ENCODE results near the gene TOM1L2.
A peak's percentile ranks its signal among the peaks of the same experiment; 100 is the strongest.
"Not testable (repeated sequence)": the region's sequence is repeated elsewhere in the genome, so short reads cannot be mapped to it uniquely, and the experiment has no call there.

Gene TOM1L2

GRCh38 chr17:17972126-17972951 is at the start of gene TOM1L2, which contains the start of gene DRC3:
Gene TOM1L2, minus strand, starts transcription at chr17:17972400. Its CDS starts 87 bp downstream, at chr17:17972313.
Gene DRC3, plus strand, starts transcription at chr17:17972862. Its CDS starts 4,737 bp downstream, at chr17:17977599.
- DNase-seq (ENCODE audit: low read depth): peak; percentile 100

DNA sequence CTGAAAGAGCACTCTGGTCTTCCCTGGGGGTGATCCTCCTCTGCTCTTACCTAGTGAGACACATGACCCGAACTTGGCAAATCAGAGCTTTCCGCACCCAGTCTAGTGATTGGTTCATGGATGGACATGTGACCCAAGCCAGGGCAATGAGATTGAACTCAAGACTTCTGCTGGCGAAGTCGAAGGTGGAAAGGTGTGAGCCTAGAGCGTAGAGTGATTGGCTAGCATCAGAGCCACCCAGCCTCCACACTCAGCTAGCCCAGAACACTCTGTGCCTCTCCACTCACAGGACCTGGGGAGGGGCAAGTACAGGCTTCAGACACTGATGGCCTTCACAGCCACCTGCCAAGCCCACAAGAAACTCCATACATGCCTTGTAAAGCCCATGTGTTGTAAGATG is 49.2 kb upstream of the TOM1L2 start:
- DNase-seq (ENCODE audit: low read depth): no peak

DNA sequence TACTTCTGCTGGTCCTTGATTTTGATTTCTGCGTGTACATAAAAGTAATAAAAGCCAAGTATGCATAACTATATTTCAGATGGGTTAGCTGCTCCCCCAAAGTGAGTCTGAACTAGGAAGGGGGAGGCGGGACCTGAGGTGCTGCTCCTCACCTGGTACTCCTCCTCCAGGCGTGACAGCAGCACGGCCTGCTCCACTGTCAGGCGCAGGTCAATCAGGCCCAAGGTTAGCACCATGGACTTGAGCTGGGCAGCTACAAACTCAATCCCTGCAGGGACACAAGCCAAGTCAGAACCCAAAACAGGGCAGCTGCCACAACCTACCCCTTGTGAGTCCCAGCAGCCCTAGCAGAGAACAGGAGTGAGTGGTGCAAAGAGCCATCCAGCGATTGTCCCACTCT is 48.8 kb upstream of the TOM1L2 start:
- no peak for DNase-seq (ENCODE audit: low read depth)

DNA sequence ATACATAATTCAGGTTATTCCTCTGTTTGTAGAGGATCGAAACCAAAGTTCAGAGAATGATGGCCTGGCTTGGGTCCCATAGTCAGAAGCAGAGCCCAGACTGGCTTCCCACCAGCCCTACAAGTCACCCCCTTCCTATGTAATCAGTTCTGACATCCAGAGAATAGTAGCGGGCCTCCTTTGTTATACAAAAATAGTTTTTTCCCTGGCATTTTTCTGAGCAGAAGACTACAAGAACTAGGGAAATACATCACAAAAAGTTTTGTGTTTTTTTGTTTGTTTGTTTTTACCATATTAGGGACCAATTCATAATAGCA is 47.6 kb upstream of the TOM1L2 start:
- DNase-seq (ENCODE audit: low read depth): no peak

GRCh38 chr17:18018411-18018921 is 46.3 kb upstream of the TOM1L2 start:
- DNase-seq (ENCODE audit: low read depth): no peak

GRCh38 chr17:18017958-18018357 is 45.8 kb upstream of the TOM1L2 start:
- DNase-seq (ENCODE audit: low read depth): peak; percentile 55

- DNase-seq (ENCODE audit: low read depth): no peak
Observed at GRCh38 chr17:18016426-18016825, 44.2 kb upstream of the TOM1L2 start.

- DNase-seq (ENCODE audit: low read depth): no peak
Observed at GRCh38 chr17:18015593-18015992, 43.4 kb upstream of the TOM1L2 start.

DNA sequence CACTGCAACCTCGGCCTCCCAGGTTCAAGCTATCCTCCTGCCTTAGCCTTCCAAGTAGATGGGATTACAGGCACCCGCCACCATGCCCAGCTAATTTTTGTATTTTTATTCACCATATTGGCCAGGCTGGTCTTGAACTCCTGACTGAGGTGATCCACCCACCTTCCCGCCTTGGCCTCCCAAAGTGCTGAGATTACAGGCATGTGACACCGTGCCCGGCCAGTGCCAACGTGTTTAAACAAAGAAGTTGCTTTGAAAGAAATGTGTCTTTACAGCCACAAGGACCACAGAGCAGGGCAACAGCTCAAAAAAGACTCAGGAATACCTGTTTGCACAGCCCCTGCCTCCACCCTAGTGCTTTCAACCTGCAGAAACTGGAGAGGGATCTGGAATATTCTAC is 41.8 kb upstream of the TOM1L2 start:
- DNase-seq (ENCODE audit: low read depth): no peak

DNA sequence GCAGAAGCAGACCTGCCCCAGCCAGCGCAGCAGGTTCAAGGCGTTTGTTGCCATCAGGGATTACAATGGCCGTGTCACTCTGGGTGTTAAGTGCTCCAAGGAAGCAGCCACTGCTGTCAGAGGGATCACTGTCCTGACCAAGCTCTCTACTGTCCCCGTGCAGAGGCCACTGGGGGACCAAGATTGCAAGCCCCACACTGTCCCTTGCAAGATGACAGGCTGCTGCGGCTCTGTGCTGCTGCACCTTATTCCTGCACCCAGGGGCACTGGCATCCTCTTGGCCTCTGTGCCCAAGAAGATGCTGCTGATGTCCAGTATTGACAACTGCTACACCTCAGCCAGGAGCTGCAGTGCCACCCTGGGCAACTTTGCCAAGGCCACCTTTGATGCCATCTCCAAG is 39.1 kb upstream of the TOM1L2 start:
- DNase-seq (ENCODE audit: low read depth): no peak

GRCh38 chr17:18009609-18010420 is 37.6 kb upstream of the TOM1L2 start:
- no peak for DNase-seq (ENCODE audit: low read depth)

DNA sequence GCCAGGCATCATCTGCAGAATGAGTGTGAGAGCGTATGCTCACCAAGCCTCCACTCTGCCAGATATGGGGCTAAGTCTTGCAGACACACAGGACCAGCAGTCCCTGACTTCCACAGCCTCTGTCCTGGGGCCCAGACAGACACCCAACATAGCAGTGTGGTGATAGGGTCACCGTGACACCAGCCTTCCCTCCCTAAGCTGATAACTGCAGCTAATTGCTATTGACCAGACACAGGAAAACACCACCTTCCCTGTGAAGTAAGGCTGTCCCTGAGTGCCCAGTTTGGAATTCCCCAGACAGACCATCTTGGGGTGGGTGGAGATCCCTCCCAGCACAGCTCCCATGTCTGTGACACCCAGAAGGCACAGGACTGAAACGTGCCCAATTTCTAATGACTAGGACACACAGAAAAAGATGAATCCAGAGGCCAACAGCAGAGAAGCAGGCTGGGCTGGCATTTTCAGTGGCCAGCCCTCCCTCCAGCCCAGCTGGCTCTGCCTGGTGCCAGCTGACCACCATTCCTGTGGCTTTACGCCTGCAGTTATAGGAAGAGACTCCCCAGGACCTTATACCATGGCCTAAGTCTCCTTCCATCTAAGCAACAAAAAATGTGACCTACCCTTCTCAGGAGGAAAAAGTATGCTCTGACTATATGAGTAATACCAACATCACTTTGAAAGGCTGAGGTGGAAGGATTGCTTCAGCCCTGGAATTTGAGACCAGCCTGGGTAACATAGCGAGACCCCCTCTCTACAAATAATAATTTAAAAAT is 36.5 kb upstream of the TOM1L2 start:
- DNase-seq (ENCODE audit: low read depth): peak; percentile 48

DNA sequence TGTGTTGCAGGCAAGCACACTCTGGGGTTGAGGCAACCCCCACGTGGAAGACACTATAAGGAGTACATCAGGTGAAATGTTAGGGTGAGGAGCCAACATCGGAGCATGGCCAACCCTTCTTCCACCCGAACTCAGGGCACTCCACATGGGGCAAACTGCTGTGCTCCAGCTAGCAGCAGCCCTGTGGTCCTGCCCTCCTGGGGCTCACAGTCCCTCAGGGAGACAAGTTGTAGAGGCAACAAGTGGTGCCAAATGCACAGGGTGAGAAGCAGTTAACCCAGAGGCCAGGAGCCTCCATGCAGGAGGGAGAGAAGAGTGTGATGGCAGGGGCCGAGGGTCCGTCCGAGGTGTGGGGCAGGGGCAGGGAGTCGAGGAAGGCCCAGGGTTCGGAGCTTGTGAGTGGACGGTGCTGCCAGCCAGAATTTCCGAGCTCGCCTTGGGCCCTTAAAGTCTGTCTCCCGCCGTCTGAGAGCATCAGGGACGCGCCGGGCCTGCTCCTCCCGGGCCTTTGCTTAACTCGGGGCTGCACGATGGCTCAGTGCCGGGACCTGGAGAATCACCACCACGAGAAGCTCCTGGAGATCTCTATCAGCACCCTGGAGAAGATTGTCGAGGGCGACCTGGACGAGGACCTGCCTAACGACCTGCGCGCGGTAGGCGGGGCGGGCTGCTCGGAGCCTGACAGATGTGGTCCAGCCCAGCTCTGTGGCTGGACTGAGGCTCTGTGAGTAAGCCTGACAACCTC is 34.5 kb upstream of the TOM1L2 start:
- no peak for DNase-seq (ENCODE audit: low read depth)

DNA sequence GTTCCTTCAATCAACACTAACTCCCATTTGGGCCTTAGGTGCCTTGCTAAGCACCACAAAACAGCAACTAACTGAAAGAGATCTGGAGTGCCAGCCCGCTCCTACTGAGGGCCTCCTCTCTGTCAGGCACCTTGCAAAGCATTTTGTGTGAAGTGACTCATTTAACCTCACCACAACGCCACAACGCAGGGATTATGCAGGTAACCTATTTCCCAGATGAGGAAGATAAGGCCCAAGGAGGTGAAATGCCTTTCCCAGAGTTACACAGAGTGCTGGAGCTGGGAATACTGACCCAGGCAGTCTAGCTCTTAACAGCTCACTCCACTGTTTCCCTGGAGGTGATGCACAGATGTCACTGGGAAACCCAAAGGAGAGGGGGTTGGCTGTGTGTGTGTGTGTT is 33.3 kb upstream of the TOM1L2 start:
- DNase-seq (ENCODE audit: low read depth): no peak

- DNase-seq (ENCODE audit: low read depth): no peak
Observed at GRCh38 chr17:18004884-18005305, 32.7 kb upstream of the TOM1L2 start.

GRCh38 chr17:18004345-18004744 is 32.1 kb upstream of the TOM1L2 start:
- no peak for DNase-seq (ENCODE audit: low read depth)

DNA sequence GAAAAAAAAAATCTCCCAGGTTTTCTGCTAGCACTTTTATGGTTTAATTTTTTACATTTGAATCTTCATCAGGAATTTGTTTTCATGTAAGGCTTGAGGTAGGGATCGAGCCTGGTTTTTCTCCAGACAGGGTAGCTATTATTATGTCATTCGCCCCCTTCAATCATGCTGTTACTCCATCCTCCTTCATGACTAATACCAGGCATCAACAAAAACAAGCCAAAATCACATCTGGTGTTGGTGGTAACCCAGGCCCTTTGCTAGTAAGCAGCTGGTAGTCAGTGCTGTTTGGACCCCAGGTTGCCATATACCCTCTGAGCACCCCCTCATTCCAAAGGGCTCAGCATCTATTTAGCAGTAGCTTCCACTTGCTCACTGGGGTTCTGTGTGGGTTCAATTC is 30.0 kb upstream of the TOM1L2 start:
- no peak for DNase-seq (ENCODE audit: low read depth)

GRCh38 chr17:18000030-18000408 is 27.8 kb upstream of the TOM1L2 start:
- no peak for DNase-seq (ENCODE audit: low read depth)

GRCh38 chr17:17999364-18000029 is 27.3 kb upstream of the TOM1L2 start:
- DNase-seq (ENCODE audit: low read depth): no peak

GRCh38 chr17:17998934-17999333 is 26.7 kb upstream of the TOM1L2 start:
- no peak for DNase-seq (ENCODE audit: low read depth)

DNA sequence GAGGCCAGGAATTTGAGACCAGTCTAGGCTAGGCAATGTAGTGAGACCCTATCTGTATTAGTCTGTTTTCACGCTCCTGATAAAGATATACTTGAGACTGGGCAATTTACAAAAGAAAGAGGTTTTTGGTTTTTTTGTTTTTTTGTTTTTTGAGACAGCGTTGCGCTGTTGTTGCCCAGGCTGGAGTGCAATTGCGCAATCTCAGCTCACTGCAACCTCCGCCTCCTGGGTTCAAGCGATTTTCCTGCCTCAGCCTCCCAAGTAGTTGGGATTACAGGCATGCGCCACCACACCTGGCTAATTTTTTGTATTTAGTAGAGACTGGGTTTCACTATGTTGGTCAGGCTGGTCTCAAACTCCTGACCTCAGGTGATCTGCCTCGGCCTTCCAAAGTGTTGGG is 23.7 kb upstream of the TOM1L2 start:
- not testable (repeated sequence) for DNase-seq (ENCODE audit: low read depth)

All from non-pigmented ciliary epithelial cell (primary cell).